Gastrocnemius medialis (tissue), 4 donors: ENCODE measurements around the gene DCAF6. TPM values are rescaled to one million over a fixed set of nuclear protein-coding genes. Genes with fewer than 3 reads are reported as not detected.

Experiments
- ATAC-seq, 2 donors: fragments of 150-250 bp; one replicate each; pipeline ENCODE4 v1.9.1; 2016
- DNase-seq, 2 donors: peaks; one replicate each; pipeline ENCODE4 v3.0.0-alpha.2; 2019
- H3K27ac ChIP-seq, 4 donors: fragments of 200-600 bp; sonication (generic); 1 replicate in 1 of 4; 2 replicates in 3 of 4; pipeline ENCODE4 v1.5.1; 2016 to 2018; ENCODE audit warnings: mild to moderate bottlenecking in 2 of 4, moderate library complexity in 1 of 4
- H3K27me3 ChIP-seq, 3 donors: fragments of 200-600 bp; sonication (generic) in 2 of 3; 1 replicate in 1 of 3; 2 replicates in 2 of 3; pipeline versions ENCODE4 v1.5.1 to v1.6.0; 2016 to 2019; ENCODE audit warnings: mild to moderate bottlenecking in 1 of 3, moderate library complexity in 1 of 3
- H3K36me3 ChIP-seq, 2 donors: fragments of 200-600 bp; sonication (generic) in 1 of 2; one replicate each; pipeline ENCODE4 v1.5.1; 2017 to 2018
- H3K4me1 ChIP-seq, 2 donors: fragments of 200-600 bp; sonication (generic) in 1 of 2; one replicate each; pipeline ENCODE4 v1.5.1; 2016 to 2017; ENCODE audit warnings: mild to moderate bottlenecking in 2 of 2
- H3K4me3 ChIP-seq, 4 donors: fragments of 200-600 bp; sonication (generic) in 3 of 4; 1 replicate in 1 of 4; 2 replicates in 3 of 4; pipeline ENCODE4 v1.5.1; 2016 to 2019; ENCODE audit warnings: mild to moderate bottlenecking in 2 of 4
- H3K9me3 ChIP-seq, 3 donors: fragments of 200-600 bp; sonication (generic) in 2 of 3; 1 replicate in 1 of 3; 2 replicates in 2 of 3; pipeline ENCODE4 v1.5.1; 2016 to 2019
- CTCF ChIP-seq, 5 experiments: fragments of 450-650 bp in 3 of 5; fragments of 200-600 bp in 2 of 5; sonication (generic) in 2 of 5; IDR thresholded peaks in 4 of 5; conservative IDR thresholded peaks in 1 of 5; 1 replicate in 4 of 5; 2 replicates in 1 of 5; pipeline ENCODE4 v1.5.1; 2016 to 2019; ENCODE audit warnings: antibody characterized with exemption in 5 of 5, mild to moderate bottlenecking in 3 of 5, moderate library complexity in 3 of 5
- POLR2A ChIP-seq, 2 donors: fragments of 450-650 bp; IDR thresholded peaks; one replicate each; pipeline ENCODE4 v1.6.1; 2017; ENCODE audit warnings: antibody characterized with exemption in 2 of 2, mild to moderate bottlenecking in 2 of 2, moderate library complexity in 2 of 2
- in situ Hi-C, 4 donors: fragments of 200-750 bp; cut with MboI; loops; one replicate each; pipeline versions ENCODE4 v1.15.0 to v1.8.0; 2017; ENCODE audit warnings: low sequenced_read_pairs in 4 of 4
- intact Hi-C: fragments of 100-400 bp; cut with DNase I; formaldehyde crosslinking; loops from one replicate; pipeline ENCODE4 v1.15.1; 2023; ENCODE audit warnings: low total_unique reads
- total RNA-seq, 4 donors: library from RNA; depleted of rRNA; stranded (reverse); fragments of >200 nt; gene quantifications; one replicate each; pipeline versions ENCODE4 v1.1.0 to v1.2.3, GENCODE V29; 2016

The DCAF6 gene
- total RNA-seq, 4 donors from 2014 or later = 365 to 466 (median 389) TPM

GRCh38 chr1:168084396-168085231, 148.1 kb downstream of the DCAF6 start:
- Histone ChIP-seq H3K4me3 (no peak overlapping the region), H3K27me3 (no peaks in the 10 kb centered on the region), H3K4me1 (peaks cover 17 to 19% of the 10 kb centered on the region in 2 donors), H3K36me3 (no peaks in the 10 kb centered on the region), H3K9me3 (no peaks in the 10 kb centered on the region), H3K27ac (peak overlapping the region; percentile 14 to 63 (median 47))
- peak; percentile 18 to 35 for DNase-seq
- ATAC-seq = peak in 1 of 2 donors; percentile 11
- in situ Hi-C loops (loop anchor here in 1 of 4 donors (25.0 kb wide), 1 partner anchor 272 kb away; no protein-coding TSS in a partner anchor), intact Hi-C loops (loop anchor here (5.0 kb wide), 4 partner anchors 162 to 362 kb away; partner anchors contain the start of gene MPZL1)
- TF ChIP-seq CTCF (IDR thresholded peaks at IDR 0.05 in 4 of 5, conservative IDR thresholded peaks at IDR 0.05 in 1 of 5) (peak; percentile 56 to 77 (median 67)), POLR2A (IDR thresholded peaks at IDR 0.05) (no peak)

- Histone ChIP-seq H3K9me3 (no peaks in the 10 kb centered on the region), H3K4me1 (peaks cover 17 to 19% of the 10 kb centered on the region in 2 donors), H3K27me3 (no peaks in the 10 kb centered on the region), H3K36me3 (no peaks in the 10 kb centered on the region), H3K4me3 (no peak overlapping the region), H3K27ac (peak overlapping the region; percentile 14 to 63 (median 47))
- TF ChIP-seq POLR2A (IDR thresholded peaks at IDR 0.05) (no peak), CTCF (IDR thresholded peaks at IDR 0.05 in 4 of 5, conservative IDR thresholded peaks at IDR 0.05 in 1 of 5) (no peak)
- in situ Hi-C loops (loop anchor here in 1 of 4 donors (25.0 kb wide), 1 partner anchor 273 kb away; no protein-coding TSS in a partner anchor), intact Hi-C loops (no loop called here)
- ATAC-seq = peak in 1 of 2 donors; percentile 13
- peak in 1 of 2 donors; percentile 34 for DNase-seq
These were observed 149.0 kb downstream of the DCAF6 start for GRCh38 chr1:168085401-168085872.

DNA sequence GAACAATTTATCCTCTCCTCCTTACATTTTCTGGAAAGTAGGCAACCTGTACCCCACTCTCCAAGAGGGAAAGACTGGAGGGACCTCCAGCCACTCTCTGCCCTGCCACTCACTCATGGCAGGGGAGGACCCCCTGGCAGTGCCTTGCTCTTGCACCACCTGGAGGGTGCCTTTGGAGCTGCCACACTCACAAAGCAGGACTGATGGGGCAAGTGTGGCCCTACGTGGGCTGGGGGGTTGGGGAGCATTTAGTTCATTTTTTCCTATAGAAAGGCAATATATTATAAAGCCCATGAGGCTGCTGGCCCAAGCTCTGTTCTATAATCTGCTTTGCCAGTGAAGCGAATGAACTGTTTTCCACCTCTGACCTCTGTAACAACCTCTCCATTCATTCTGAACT, 150.0 kb downstream of the DCAF6 start:
- TF ChIP-seq CTCF (IDR thresholded peaks at IDR 0.05 in 4 of 5, conservative IDR thresholded peaks at IDR 0.05 in 1 of 5) = no peak
- TF ChIP-seq POLR2A (IDR thresholded peaks at IDR 0.05) = no peak
- Histone ChIP-seq H3K36me3 (no peaks in the 10 kb centered on the region), H3K27ac (peak overlapping the region in 2 of 4 donors; percentile 14 to 63), H3K4me3 (no peak overlapping the region), H3K4me1 (peaks cover 17 to 19% of the 10 kb centered on the region in 2 donors), H3K9me3 (no peaks in the 10 kb centered on the region), H3K27me3 (no peaks in the 10 kb centered on the region)
- in situ Hi-C loops = loop anchor here in 1 of 4 donors (25.0 kb wide), 1 partner anchor 274 kb away; no protein-coding TSS in a partner anchor
- intact Hi-C loops = no loop called here
- no peak for DNase-seq
- no peak for ATAC-seq

- in situ Hi-C loops = loop anchor here in 1 of 4 donors (25.0 kb wide), 1 partner anchor 275 kb away; no protein-coding TSS in a partner anchor
- H3K27ac ChIP-seq = no peak overlapping the region
- H3K36me3 ChIP-seq = no peaks in the 10 kb centered on the region
- DNase-seq (no peak), ATAC-seq (no peak)
- peaks cover 8 to 10% of the 10 kb centered on the region in 2 donors for H3K4me1 ChIP-seq
- TF ChIP-seq CTCF (IDR thresholded peaks at IDR 0.05 in 4 of 5, conservative IDR thresholded peaks at IDR 0.05 in 1 of 5) = no peak
- TF ChIP-seq POLR2A (IDR thresholded peaks at IDR 0.05) = no peak
- intact Hi-C loops = no loop called here
- H3K27me3 ChIP-seq = no peaks in the 10 kb centered on the region
- H3K9me3 ChIP-seq = no peaks in the 10 kb centered on the region
- H3K4me3 ChIP-seq = no peak overlapping the region
These were observed 151.2 kb downstream of the DCAF6 start for GRCh38 chr1:168087696-168088095.
